Fibroblast of pulmonary artery (primary cell): ENCODE data around the gene HJURP.

Experiments used
- DNase-seq: peaks from one replicate; pipeline ENCODE4 v3.0.0-alpha.2; 2010; ENCODE audit warnings: low read depth
- H3K4me3 ChIP-seq: replicated peaks from 2 replicates; pipeline ENCODE4 v1.5.1; 2011; ENCODE audit warnings: low read depth, mild to moderate bottlenecking, control low read depth, low read length, moderate library complexity
- CTCF ChIP-seq: IDR thresholded peaks from 2 replicates; pipeline ENCODE4 v1.5.1; 2011; ENCODE audit warnings: mild to moderate bottlenecking, control low read depth, low read length, inconsistent platforms; ENCODE audit errors: missing control alignments

HJURP gene

GRCh38 chr2:233830111-233830802 lies 24.1 kb downstream of the HJURP start:
- TF ChIP-seq CTCF: no peak
- no peak for DNase-seq
- H3K4me3 ChIP-seq: no peak overlapping the region

- DNase-seq: no peak
- H3K4me3 ChIP-seq: no peak overlapping the region
- no peak for TF ChIP-seq CTCF
Measured at GRCh38 chr2:233829193-233830110, 24.9 kb downstream of the HJURP start.

- TF ChIP-seq CTCF: no peak
- DNase-seq: no peak
- no peak overlapping the region for H3K4me3 ChIP-seq
Measured at GRCh38 chr2:233828546-233829192, 25.7 kb downstream of the HJURP start.

- H3K4me3 ChIP-seq: no peak overlapping the region
- DNase-seq: no peak
- no peak for TF ChIP-seq CTCF
Measured at GRCh38 chr2:233824373-233824772, 30.0 kb downstream of the HJURP start.

GRCh38 chr2:233823731-233824121 lies 30.6 kb downstream of the HJURP start:
- TF ChIP-seq CTCF: no peak

GRCh38 chr2:233822781-233823730 lies 31.3 kb downstream of the HJURP start:
- no peak overlapping the region for H3K4me3 ChIP-seq
- DNase-seq: no peak
- no peak for TF ChIP-seq CTCF

More at GRCh38 chr2:233823731-233824121, 30.6 kb downstream of the HJURP start:
- no peak for DNase-seq
- no peak overlapping the region for H3K4me3 ChIP-seq
